Tibial nerve (tissue), 4 donors: ENCODE data around the gene ADAMTS2.

Source experiments
- EP300 ChIP-seq, 2 donors: sonication (generic); formaldehyde crosslinking; IDR thresholded peaks; one replicate each; pipeline ENCODE4 v1.6.1; 2017; ENCODE audit warnings: antibody characterized with exemption in 2 of 2, mild to moderate bottlenecking in 1 of 2
- POLR2A ChIP-seq, 2 donors: fragments of 450-650 bp; IDR thresholded peaks; one replicate each; pipeline ENCODE4 v1.6.1; 2017; ENCODE audit warnings: antibody characterized with exemption in 2 of 2, mild to moderate bottlenecking in 2 of 2, moderate library complexity in 2 of 2
- TF ChIP-seq, protein P1 (sequence below), 5 experiments: fragments of 200-600 bp in 3 of 5; fragments of 450-650 bp in 2 of 5; sonication (generic) in 3 of 5; IDR thresholded peaks; one replicate each; pipeline ENCODE4 v1.5.1; 2016 to 2019; ENCODE audit warnings: antibody characterized with exemption in 5 of 5, mild to moderate bottlenecking in 3 of 5, moderate library complexity in 2 of 5

DNA sequence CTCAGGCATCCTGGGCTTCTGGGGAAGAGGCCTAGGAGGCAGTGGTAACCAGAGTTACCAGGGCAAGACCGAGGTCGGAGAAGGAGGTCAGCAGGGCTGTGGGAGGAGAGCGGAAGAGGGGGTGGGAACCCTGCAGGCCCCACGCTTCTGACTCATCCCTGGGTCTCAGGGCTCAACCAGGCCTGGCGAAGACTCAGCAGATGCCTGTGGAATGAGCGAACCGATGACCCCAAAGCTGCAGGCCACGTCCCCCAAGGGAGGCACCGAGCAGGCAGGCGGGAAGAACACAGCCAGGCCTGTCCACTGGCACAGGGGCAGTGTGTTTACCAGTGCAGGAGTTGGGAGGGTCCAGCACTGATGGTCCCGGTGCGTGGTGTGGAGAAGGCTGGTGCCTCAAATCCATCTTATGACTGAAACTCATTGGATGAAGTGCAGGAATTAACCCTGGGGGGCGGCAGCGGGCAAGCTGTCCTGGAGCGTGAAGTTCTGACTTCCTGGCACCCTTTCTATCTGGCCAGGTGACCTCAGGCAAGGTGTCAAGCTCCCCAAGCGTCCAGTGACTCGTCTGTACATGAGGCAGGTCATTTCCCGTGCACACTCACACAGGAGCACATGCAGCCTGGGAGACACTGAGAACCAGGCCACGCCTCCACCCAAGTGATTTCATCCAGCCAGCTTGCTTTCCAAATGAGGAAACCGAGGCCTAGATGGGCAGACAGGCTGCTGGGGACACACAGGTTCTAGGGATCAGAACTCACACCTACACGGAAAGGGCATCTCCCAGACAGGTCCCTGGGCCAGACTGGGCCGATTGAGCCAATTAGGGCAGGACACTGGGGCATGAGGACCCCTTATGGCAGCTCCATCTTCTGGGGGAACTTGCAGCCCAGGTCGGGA is 69.1 kb downstream of the ADAMTS2 start:
- TF ChIP-seq, protein P1, sequence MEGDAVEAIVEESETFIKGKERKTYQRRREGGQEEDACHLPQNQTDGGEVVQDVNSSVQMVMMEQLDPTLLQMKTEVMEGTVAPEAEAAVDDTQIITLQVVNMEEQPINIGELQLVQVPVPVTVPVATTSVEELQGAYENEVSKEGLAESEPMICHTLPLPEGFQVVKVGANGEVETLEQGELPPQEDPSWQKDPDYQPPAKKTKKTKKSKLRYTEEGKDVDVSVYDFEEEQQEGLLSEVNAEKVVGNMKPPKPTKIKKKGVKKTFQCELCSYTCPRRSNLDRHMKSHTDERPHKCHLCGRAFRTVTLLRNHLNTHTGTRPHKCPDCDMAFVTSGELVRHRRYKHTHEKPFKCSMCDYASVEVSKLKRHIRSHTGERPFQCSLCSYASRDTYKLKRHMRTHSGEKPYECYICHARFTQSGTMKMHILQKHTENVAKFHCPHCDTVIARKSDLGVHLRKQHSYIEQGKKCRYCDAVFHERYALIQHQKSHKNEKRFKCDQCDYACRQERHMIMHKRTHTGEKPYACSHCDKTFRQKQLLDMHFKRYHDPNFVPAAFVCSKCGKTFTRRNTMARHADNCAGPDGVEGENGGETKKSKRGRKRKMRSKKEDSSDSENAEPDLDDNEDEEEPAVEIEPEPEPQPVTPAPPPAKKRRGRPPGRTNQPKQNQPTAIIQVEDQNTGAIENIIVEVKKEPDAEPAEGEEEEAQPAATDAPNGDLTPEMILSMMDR (IDR thresholded peaks at IDR 0.05) = no peak
- TF ChIP-seq EP300 (IDR thresholded peaks at IDR 0.05) (peak in 1 of 2 donors; percentile 66), POLR2A (IDR thresholded peaks at IDR 0.05) (no peak)
